Kidney (tissue), 14 donors: ENCODE results near the gene NCKAP5. TPM values are rescaled to one million over a fixed set of nuclear protein-coding genes. Genes with fewer than 3 reads are reported as not detected.

ENCODE experiments used
- DNase-seq, 5 donors: peaks; one replicate each; pipeline ENCODE4 v3.0.0-alpha.2; 2013 to 2020
- FAIRE-seq: peaks from 2 replicates; lab custom pipeline; 2012; peaks lifted over from hg19 to GRCh38; lab: Jason Lieb, UNC
- H3K27ac ChIP-seq, 2 donors: one replicate each; pipeline ENCODE4 v1.7.0; 2013; ENCODE audit warnings: low read depth in 2 of 2, low read length in 2 of 2, inconsistent platforms in 1 of 2
- H3K27me3 ChIP-seq: one replicate; pipeline ENCODE4 v1.7.1; 2013; ENCODE audit warnings: low read length, inconsistent platforms; ENCODE audit not compliant: control insufficient read depth, insufficient read depth
- H3K36me3 ChIP-seq, 3 donors: one replicate each; pipeline versions ENCODE4 v1.7.0 to v1.7.1; 2013; ENCODE audit warnings: low read length in 3 of 3, control low read depth in 1 of 3, inconsistent platforms in 1 of 3; ENCODE audit not compliant: insufficient read depth in 3 of 3, control insufficient read depth in 2 of 3
- H3K4me1 ChIP-seq, 3 donors: one replicate each; pipeline versions ENCODE4 v1.7.0 to v1.7.1; 2013; ENCODE audit warnings: low read length in 3 of 3, inconsistent platforms in 1 of 3, low read depth in 1 of 3; ENCODE audit not compliant: control insufficient read depth in 2 of 3, insufficient read depth in 2 of 3
- H3K4me3 ChIP-seq, 3 donors: one replicate each; pipeline versions ENCODE4 v1.7.0 to v1.8.1; 2013; ENCODE audit warnings: low read length in 3 of 3, control low read depth in 1 of 3, inconsistent platforms in 1 of 3
- H3K9ac ChIP-seq, 3 donors: one replicate each; pipeline versions ENCODE4 v1.7.0 to v1.7.1; 2013; ENCODE audit warnings: low read length in 3 of 3, control low read depth in 1 of 3, inconsistent platforms in 1 of 3
- H3K9me3 ChIP-seq, 3 donors: one replicate each; pipeline versions ENCODE4 v1.7.0 to v1.7.1; 2013; ENCODE audit warnings: low read length in 3 of 3, control low read depth in 1 of 3, inconsistent platforms in 1 of 3; ENCODE audit not compliant: control insufficient read depth in 2 of 3, insufficient read depth in 1 of 3
- CTCF ChIP-seq: IDR thresholded peaks from 3 replicates; pipeline ENCODE4 v1.5.1; 2012; ENCODE audit warnings: mild to moderate bottlenecking, moderate library complexity, borderline replicate concordance; ENCODE audit not compliant: insufficient read depth; ENCODE audit errors: extremely low read depth
- intact Hi-C: fragments of 100-400 bp; cut with DNase I; formaldehyde crosslinking; loops from one replicate; pipeline ENCODE4 v1.11.1; 2022
- polyA plus RNA-seq: library from polyadenylated mRNA; stranded (reverse); fragments of 350-450 nt; fragmentation: Illumina TruSeq; extraction: RNeasy Lipid Tissue Mini Kit (QIAGEN cat#74804); gene quantifications from one replicate; pipeline ENCODE4 v1.2.3, GENCODE V29; 2014; ENCODE audit warnings: low read depth, low replicate concordance; ENCODE audit not compliant: insufficient read depth
- total RNA-seq: library from RNA; stranded (reverse); fragmentation: NEBNext Ultra II Directional; extraction: Animal tissue kit (Norgen Biotek cat#: 25700); gene quantifications from one replicate; pipeline ENCODE4 v1.2.1, GENCODE V29; 2021
- donor health status: control.
- donor health status: control.
- donor health status: control.
- donor health status: control.
- donor health status: control.
- donor health status: DM: yes; HTN: yes; CAD: no.
- donor health status: Normal renal cell carcinoma (clear cell type).

Gene NCKAP5
- total and polyA plus RNA-seq, 2 donors from 2014 or later: 1.8 to 2.9 TPM

GRCh38 chr2:132757002-132757589 is 811.2 kb downstream of the NCKAP5 start:
- Histone ChIP-seq H3K4me1 (no peaks in the 10 kb centered on the region), H3K9ac (no peak overlapping the region), H3K9me3 (no peaks in the 10 kb centered on the region), H3K27me3 (no peaks in the 10 kb centered on the region), H3K27ac (no peak overlapping the region), H3K4me3 (no peak overlapping the region), H3K36me3 (no peaks in the 10 kb centered on the region)
- DNase-seq (no peak), FAIRE-seq (no peak)
- TF ChIP-seq CTCF: no peak
- intact Hi-C loops: no loop called here

GRCh38 chr2:132754867-132755472 is 813.3 kb downstream of the NCKAP5 start:
- H3K27ac ChIP-seq: no peak overlapping the region
- TF ChIP-seq CTCF: no peak
- intact Hi-C loops: no loop called here

DNA sequence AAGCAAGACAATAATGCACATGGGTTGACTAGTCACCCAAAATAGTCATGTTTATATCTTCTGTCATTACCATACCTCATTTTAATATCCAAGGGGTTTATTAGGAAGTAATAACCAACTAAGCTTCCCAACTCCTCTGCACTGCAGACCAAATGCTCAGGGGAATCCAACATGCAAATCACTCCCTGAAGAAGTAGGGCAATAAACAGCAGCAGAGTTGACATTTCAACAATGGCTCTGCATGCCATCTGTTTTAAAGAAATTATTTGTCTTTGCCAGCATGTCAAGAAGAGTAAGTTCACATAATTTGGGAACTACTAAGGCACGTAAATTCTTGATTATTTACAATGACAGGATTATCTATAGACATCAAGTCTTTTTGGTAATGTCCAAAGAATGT is 813.9 kb downstream of the NCKAP5 start:
- no peak overlapping the region for H3K4me3 ChIP-seq
- H3K27me3 ChIP-seq: no peaks in the 10 kb centered on the region
- H3K27ac ChIP-seq: no peak overlapping the region
- no peak for DNase-seq
- no peak for FAIRE-seq
- intact Hi-C loops: no loop called here
- no peak overlapping the region for H3K9ac ChIP-seq
- H3K4me1 ChIP-seq: no peaks in the 10 kb centered on the region
- H3K9me3 ChIP-seq: no peaks in the 10 kb centered on the region
- H3K36me3 ChIP-seq: no peaks in the 10 kb centered on the region
- TF ChIP-seq CTCF: no peak

More at GRCh38 chr2:132754867-132755472, 813.3 kb downstream of the NCKAP5 start:
- no peak for DNase-seq
- Histone ChIP-seq H3K27me3 (no peaks in the 10 kb centered on the region), H3K36me3 (no peaks in the 10 kb centered on the region), H3K4me1 (no peaks in the 10 kb centered on the region), H3K9ac (no peak overlapping the region), H3K4me3 (no peak overlapping the region), H3K9me3 (no peaks in the 10 kb centered on the region)
- no peak for FAIRE-seq
